ES-I3 (cell line): ENCODE data around the gene CENPK.
"Not testable (repeated sequence)": the region's sequence is repeated elsewhere in the genome, so short reads cannot be mapped to it uniquely, and the experiment has no call there.

Source experiments
- H3K36me3 ChIP-seq: 2 replicates; pipeline ENCODE4 v1.6.1; 2013; ENCODE audit warnings: mild to moderate bottlenecking, low read length, control low read depth, moderate library complexity; ENCODE audit not compliant: insufficient read depth
- H3K4me1 ChIP-seq: 2 replicates; pipeline ENCODE4 v1.6.1; 2013; ENCODE audit warnings: mild to moderate bottlenecking, control low read depth, low read length; ENCODE audit not compliant: insufficient read depth
- H3K9ac ChIP-seq: 2 replicates; pipeline ENCODE4 v1.6.1; 2013; ENCODE audit warnings: low read depth, mild to moderate bottlenecking, low read length, moderate library complexity
- H3K9me3 ChIP-seq: 2 replicates; pipeline ENCODE4 v1.6.1; 2013; ENCODE audit warnings: mild to moderate bottlenecking, low read length, moderate library complexity; ENCODE audit not compliant: control insufficient read depth, insufficient read depth

The CENPK gene, protein sequence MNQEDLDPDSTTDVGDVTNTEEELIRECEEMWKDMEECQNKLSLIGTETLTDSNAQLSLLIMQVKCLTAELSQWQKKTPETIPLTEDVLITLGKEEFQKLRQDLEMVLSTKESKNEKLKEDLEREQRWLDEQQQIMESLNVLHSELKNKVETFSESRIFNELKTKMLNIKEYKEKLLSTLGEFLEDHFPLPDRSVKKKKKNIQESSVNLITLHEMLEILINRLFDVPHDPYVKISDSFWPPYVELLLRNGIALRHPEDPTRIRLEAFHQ

DNA sequence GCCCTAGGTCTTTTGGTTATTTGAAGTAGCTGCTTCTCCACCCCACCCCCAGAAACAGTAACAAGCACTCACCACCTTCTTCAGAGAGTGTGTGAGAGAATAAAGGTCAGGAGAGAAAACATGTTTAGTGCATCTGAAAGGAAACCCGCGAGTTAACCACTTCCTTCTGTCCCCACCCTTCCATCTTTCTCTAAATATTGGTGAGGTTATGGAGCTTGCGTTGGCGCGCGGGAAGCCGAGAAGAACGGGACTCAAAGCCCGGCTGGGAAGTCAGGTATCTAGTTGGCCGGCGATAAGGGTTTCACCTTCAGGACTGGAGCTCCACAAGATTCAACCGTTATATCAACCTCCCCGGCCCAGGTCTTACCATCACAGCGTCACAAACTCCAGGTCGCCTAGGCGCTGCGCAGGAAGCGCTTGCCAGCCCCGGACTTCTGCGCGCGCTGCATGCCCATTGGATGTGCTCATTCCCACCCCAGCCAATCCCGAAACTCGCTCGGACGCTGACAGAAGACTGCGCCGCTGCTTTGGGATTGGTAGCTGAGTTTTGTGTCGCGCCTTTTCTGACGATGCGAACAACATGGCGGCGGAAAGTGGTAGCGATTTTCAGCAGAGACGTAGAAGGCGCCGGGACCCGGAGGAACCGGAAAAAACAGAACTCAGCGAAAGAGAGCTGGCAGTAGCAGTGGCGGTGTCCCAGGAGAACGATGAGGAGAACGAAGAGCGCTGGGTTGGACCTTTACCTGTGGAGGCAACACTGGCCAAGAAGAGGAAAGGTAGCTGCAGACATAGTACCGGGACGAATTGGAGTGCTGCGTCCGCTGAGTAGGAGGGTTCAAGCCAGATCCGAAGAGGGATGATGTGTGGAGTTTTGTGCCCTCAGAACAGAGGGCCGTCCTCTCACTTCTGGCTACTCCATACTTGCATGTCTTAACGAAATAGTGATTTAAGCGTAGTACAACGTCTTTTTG is at the start of gene CENPK, which contains the start of gene PPWD1:
CENPK (minus strand) TSS at position 438 of the 971 bp plus-strand sequence. CDS start 8,261 bp downstream, outside the sequence.
PPWD1 (plus strand) TSS at position 566 of the 971 bp plus-strand sequence; CDS start at position 581, 15 bp downstream.
- peak within 1 kb of the TSS; percentile 79 for H3K9ac ChIP-seq
- no peaks in the 10 kb centered on the region for H3K9me3 ChIP-seq
- 0 out of 2 replicates have a peak, but pooled peaks cover under 1% of the 10 kb centered on the region for H3K36me3 ChIP-seq
- H3K4me1 ChIP-seq, result no peaks in the 10 kb centered on the region

DNA sequence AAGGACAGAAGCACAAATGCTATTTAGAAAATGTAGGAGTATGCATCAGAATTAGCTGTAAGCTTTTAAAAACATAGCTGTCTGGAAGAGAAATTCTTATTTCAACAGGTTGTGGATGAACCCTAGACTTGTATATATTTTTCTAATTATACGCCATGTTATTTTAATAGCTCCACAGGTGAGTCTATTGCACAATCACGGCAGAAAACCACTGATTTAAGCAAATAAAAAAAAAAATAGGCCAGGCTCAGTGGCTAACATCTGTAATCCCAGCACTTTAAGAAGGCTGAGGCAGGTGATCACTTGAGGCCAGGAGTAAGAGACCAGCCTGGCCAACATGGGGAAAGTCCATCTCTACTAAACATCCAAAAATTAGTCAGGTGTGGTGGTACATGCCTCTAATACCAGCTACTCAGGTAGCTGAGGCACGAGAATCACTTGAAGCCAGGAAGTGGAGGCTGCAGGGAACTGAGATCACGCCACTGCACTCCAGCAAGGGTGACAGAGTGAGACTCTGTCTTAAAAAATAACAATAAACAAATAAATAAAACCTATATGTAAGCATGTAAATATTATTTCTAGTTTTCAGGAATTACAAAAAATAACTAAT is 49.4 kb upstream of the CENPK start:
- H3K36me3 ChIP-seq, result peaks cover 6% of the 10 kb centered on the region

DNA sequence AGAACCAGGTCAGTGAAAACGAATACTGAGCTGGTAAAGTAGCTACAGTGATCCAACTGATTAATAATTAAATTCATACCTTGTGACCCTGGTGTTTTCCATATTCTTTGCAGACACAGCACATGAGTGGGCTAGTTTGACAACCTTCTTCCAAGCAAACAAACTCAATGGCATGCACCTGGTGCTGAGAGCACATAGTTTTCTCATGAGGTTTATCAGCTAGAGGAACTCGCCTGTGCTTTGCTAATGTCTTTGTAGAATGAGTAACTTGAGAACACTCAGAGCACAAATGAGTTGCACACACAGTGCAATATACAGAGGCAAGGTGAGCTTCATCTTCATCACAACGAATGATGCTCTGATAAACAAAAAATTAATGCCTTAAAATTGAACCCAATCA is 48.6 kb upstream of the CENPK start:
- H3K36me3 ChIP-seq, result peaks cover 6% of the 10 kb centered on the region
- H3K9me3 ChIP-seq, result no peaks in the 10 kb centered on the region
- H3K9ac ChIP-seq, result no peak overlapping the region
- H3K4me1 ChIP-seq, result no peaks in the 10 kb centered on the region

More for the DNA sequence above, 49.4 kb upstream of the CENPK start:
- Histone ChIP-seq H3K4me1 (no peaks in the 10 kb centered on the region), H3K9me3 (no peaks in the 10 kb centered on the region), H3K9ac (no peak overlapping the region)

DNA sequence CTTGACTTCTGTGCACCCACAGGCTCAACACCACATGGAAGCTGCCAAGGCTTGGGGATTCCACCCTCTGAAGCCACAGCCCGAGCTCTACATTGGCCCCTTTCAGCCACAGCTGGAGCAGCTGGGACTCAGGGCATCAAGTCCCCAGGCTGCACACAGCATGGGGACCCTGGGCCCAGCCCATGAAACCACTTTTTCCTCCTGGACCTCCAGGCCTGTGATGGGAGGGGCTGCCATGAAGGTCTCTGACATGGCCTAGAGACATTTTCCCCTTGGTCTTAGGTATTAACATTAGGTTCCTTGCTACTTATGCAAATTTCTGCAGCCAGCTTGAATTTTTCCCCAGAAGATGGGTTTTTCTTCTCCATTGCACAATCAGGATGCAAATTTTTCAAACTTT is 38.8 kb upstream of the CENPK start:
- H3K4me1 ChIP-seq, H3K9ac ChIP-seq, H3K9me3 ChIP-seq: not testable (repeated sequence)
- H3K36me3 ChIP-seq, result peaks cover 13% of the 10 kb centered on the region

DNA sequence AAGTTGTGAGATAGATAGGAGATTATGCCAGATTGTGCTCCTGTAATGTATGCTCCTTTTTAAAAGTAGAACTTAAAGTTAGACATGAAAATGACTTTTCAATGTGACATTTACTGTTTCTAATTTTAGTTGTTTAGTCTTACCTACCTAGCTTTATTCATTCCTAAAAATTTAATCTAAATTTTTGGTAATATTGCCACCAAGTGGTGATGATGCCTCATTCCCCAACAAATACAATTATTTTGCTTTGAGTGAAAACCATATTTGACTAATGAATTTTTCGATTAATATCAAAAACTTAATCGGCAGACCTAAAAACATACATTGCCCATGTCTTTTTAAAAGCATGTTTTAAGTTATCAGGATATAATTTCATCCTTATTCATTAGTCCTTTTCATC is 25.7 kb upstream of the CENPK start:
- Histone ChIP-seq H3K9ac (no peak overlapping the region), H3K36me3 (peaks cover 7% of the 10 kb centered on the region; the same call in 1 of the 2 replicates), H3K4me1 (no peaks in the 10 kb centered on the region), H3K9me3 (no peaks in the 10 kb centered on the region)

DNA sequence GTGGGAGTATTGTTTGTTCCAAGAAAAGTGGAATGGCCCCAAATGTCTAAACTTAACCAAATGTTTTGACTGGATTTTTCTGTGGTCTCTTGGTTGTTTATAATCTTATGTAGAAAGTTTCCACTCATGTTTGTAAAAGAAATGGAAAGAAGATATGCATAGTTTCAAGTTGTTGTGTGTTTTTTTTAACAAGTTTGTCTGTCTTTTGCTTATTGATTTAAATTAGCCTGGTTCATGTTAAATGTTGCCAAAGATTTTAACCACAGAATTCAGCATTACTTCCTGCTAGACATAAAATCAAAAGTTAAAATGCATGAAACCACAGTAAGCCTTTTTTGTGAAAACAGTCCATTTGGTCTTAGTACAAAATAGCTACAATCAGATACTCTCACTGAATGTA is 14.2 kb upstream of the CENPK start:
- Histone ChIP-seq H3K9me3 (no peaks in the 10 kb centered on the region), H3K9ac (no peak overlapping the region), H3K4me1 (no peaks in the 10 kb centered on the region), H3K36me3 (peaks cover 14% of the 10 kb centered on the region)

DNA sequence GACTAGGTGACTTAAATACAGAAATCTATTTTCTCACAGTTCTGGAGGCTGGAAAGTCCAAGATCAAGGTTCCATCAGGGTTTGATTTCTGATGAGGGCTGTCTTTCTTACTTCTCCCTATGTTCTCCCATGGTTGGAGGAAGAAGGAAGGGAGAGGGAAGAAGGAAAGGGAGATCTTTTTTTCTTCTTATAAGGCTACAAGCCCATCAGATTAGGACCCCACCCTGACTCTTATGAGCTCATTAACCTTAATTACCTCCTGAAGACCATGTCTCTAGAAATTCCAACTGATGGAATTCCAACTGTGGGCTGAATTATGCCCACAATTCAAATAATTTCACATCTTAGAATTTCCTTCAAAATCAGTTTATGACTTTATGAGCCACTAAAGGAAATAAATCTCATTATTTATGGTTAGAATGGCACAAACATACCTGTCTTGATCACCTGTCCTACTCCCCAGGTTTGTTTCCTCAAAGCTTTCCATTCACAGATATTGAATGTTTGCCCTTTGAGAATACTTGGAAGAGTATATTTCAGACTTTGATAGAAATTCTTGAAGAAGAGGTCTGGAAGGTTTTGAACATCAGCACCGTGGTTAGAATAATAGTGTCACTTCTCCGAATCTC is 7.7 kb upstream of the CENPK start:
- Histone ChIP-seq H3K4me1 (no peaks in the 10 kb centered on the region), H3K36me3 (peaks cover 11% of the 10 kb centered on the region), H3K9ac (no peak overlapping the region), H3K9me3 (no peaks in the 10 kb centered on the region)

DNA sequence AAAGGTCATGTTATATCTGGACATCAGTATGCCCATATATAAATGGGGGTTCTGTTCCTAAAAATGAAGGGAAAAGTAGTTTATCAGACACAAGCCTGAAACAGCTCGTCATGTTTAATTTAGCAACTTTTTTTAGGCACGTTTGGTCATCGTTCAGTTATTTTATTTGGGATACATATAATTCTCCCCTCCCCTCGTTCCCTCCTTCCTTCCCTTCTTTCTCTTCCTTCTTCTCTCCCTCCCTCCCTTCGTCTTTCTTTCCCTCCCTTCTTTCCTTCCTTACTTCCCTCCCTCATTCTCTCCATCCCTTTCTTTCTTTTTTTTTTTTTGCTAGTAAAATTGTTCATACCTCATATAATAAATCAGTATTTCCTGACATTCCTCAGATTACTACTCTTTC is 3.5 kb upstream of the CENPK start:
- no peaks in the 10 kb centered on the region for H3K36me3 ChIP-seq
- H3K9ac ChIP-seq, result no peak overlapping the region
- H3K4me1 ChIP-seq, result no peaks in the 10 kb centered on the region
- no peaks in the 10 kb centered on the region for H3K9me3 ChIP-seq

DNA sequence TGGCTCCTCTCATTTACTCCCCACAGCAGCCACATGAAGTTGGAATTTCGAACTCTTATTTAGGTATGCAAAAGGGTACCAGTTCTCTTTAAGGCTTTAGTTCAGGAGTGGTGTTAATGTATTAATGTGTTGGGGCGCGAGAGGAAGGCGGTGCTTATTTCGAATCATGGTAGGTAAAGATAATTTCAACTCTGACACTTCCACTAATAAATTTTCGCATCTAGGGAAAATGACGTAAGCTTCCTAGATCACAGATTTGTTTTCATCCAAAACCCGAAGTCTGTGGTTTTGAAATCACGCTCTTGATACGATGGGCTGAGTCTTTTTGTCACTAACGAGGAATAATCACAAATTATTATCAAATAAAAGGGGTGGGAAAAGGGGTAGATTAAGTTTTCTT is 809 bp upstream of the CENPK start:
- H3K9me3 ChIP-seq, result no peaks in the 10 kb centered on the region
- no peaks in the 10 kb centered on the region for H3K4me1 ChIP-seq
- no peaks in the 10 kb centered on the region for H3K36me3 ChIP-seq
- H3K9ac ChIP-seq, result peak overlapping the region; percentile 79

DNA sequence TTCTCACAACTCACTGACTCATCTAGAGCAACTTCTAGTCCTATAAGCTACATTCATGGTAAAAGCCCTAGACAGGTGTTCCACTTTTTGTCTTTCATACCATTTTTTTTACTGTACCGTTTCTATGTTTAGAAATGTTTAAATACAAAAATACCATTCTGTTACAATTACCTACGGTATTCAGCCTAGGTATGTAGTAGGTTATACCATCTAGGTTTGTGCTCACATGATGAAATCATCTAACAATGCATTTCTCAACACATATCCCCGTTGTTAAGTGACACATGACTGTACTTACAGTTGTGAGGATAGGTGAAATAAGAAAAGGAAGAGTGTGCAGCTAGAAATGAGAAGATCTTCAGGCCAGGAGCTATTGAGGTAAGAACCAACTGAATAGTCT is 6.2 kb downstream of the CENPK start:
- Histone ChIP-seq H3K4me1 (no peaks in the 10 kb centered on the region), H3K9me3 (no peaks in the 10 kb centered on the region), H3K36me3 (peaks cover 7% of the 10 kb centered on the region; the same call in 1 of the 2 replicates), H3K9ac (no peak overlapping the region)

DNA sequence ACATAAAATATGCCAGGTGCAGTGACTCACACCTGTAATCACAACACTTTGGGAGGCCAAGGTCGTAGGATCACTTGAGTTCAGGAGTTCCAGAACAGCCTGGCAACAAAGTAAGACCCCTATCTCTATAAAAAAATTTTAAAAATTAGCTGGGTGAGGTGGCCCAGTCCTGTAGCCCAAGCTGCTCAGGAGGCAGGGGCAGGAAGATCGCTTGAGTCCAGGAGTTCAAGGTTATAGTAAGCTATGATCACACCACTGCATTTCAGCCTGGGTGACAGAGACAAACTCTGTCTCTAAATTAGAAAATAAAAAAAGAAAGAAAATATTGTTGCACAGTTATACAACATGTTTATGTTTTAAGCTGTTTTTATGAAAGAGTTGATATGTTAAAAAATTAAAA is 6.8 kb downstream of the CENPK start:
- Histone ChIP-seq H3K9me3 (no peaks in the 10 kb centered on the region), H3K36me3 (peaks cover 7% of the 10 kb centered on the region; the same call in 1 of the 2 replicates), H3K4me1 (no peaks in the 10 kb centered on the region), H3K9ac (no peak overlapping the region)

DNA sequence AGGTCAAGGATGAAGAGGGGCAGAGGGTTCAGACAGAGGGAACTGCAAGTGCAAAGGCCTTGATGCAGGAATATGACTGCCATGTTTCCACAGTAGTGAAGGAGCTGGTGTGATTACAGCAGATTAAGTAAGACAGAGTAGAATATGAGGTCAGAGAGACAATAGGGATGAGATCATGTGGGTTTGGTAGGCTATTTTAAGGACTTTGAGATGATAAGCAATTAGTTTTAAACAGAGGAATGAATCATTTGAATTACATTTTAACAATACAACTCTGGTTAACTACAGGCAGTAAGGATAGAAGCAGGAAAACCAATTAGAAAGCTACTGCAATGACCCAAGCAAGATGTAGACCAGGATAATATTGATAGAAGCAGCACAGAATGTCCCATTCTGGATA is 7.7 kb downstream of the CENPK start:
- H3K36me3 ChIP-seq, result peaks cover 7% of the 10 kb centered on the region; the same call in 1 of the 2 replicates
- H3K4me1 ChIP-seq, result no peaks in the 10 kb centered on the region
- no peaks in the 10 kb centered on the region for H3K9me3 ChIP-seq
- no peak overlapping the region for H3K9ac ChIP-seq

DNA sequence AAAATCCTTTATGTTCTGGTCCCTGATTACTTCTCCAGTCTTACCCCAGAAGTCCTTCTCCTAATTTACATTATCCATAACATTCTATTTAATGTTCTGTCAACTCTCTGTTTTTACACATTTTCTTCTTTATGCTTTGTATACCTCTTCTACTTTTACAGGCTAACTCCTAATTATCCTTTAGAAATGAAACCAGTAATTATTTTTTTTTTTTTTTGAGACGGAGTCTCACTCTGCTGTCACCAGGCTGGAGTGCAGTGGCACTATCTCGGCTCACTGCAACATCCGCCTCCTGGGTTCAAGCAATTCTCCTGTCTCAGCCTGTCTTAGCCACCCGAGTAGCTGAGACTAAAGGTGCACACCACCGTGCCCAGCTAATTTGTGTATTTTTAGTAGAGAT is 9.0 kb downstream of the CENPK start:
- no peaks in the 10 kb centered on the region for H3K4me1 ChIP-seq
- no peak overlapping the region for H3K9ac ChIP-seq
- peaks cover 15% of the 10 kb centered on the region for H3K36me3 ChIP-seq
- no peaks in the 10 kb centered on the region for H3K9me3 ChIP-seq

DNA sequence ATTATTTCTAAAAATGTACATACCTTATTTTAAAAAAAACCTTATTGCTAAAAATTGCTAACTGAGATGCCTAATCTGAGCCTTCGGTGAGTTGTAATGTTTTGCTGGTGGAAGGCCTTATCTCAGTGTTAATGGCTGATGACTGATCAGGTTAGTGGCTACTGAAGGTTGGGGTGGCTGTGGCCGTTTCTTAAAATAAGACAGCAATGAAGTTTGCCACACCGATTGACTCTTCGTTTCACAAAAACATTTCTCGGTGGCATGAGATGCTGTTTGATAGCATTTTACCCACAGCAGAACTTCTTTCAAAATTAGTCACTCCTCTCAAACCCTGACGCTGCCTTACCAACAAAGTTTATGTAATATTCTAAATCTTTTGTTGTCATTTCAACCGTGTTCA is 14.7 kb downstream of the CENPK start:
- Histone ChIP-seq H3K9me3 (no peaks in the 10 kb centered on the region), H3K36me3 (peaks cover 17% of the 10 kb centered on the region), H3K9ac (no peak overlapping the region), H3K4me1 (no peaks in the 10 kb centered on the region)
